DMS114 treated with DMSO at 0.1 percent for 48 hours (cell line): ENCODE measurements around the gene RSPH6A.

Source experiments
- DNase-seq: peaks from one replicate; lab custom pipeline; 2025; ENCODE audit not compliant: unreplicated experiment; lab: John Stamatoyannopoulos, UW

The RSPH6A gene

GRCh38 chr19:45825917-45826893, 11.1 kb upstream of the RSPH6A start:
- DNase-seq = no peak

- DNase-seq = no peak
These were observed 10.1 kb upstream of the RSPH6A start for GRCh38 chr19:45825263-45825605.

- DNase-seq = no peak
These were observed 9.6 kb upstream of the RSPH6A start for GRCh38 chr19:45824531-45825262.

DNA sequence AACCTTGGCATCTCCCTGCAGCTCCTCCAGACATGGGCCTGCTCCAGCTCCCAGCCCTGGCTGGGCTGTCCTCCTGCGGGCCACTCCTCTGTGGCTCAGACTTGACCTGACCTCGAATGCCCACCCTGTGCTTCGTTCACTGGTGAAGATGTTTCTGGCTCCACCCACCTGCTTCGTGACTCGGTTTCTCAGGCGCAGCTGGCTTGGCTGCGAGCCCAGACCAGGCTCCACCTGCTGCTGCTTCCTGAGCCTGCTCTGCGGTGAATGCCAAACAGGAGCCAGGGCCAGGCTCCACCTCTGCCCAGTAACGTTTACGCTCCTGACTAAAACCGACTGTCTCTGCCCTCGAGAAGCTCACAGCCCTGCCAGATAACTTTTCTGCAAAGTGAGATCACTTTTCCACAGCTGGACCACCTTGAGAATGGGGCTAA, 8.9 kb upstream of the RSPH6A start:
- DNase-seq = no peak

- no peak for DNase-seq
These were observed 8.1 kb upstream of the RSPH6A start for GRCh38 chr19:45823182-45823581.

DNA sequence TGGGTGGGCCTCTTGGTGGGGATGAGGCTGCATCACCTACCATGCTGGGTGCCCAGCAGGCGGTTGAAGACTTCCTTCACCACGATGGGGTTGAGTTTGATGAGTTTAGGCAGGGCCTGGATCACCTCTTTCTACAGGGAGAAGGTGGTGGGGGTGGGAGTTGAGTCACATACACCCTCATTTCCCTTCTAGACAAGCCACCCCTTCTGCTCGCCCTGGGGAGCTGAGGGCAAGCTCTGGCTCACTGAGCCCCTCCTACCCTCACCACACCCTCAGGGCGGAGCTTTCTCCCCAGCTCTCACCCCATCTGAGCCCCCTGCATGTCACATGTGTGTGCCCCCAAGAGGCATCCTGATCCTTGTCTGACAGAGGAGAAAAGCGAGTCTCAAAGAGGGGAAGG, 7.6 kb upstream of the RSPH6A start:
- DNase-seq = no peak

DNA sequence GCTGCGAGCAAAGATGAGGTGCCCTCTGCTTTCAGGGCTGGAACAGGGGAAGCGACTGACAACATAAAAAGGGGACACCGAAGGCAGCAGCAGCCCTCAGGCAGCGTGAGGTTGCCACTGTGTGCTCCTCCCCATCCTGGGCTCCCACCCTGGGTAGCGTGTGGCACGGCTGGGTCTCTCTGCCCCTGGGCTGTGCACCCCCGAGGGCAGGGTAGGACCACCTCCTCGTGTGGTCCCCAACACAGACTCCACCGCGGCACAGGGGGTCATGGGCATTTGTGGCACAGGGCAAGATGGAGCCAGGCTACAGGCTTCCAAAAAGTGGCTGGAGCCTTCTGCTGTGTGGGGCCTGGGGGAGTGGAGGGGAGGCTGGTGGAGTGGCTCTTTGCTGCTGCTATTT, 6.5 kb upstream of the RSPH6A start:
- DNase-seq = no peak

DNA sequence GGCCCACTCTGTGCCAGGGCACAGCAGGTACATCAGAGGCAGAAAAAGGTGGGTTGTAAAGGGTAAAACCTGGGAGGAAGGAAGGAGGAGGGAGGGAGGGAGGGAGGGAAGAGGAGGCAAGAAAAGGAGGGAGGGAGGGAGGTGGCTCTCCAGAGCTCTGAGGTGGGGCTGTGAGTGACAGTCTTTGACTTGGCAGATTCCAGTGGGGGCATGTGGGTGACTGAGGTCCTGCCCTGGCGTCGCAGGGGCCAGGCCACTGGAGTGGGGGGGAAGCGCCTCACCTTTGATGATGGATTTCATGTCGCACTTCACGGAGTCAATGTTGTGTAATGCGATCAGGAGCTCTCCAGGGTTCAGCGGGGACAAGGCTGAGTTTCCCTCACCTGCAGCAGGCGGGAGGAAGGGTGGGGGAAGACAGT, 6.0 kb upstream of the RSPH6A start:
- no peak for DNase-seq

GRCh38 chr19:45820413-45821102, 5.5 kb upstream of the RSPH6A start:
- no peak for DNase-seq

- no peak for DNase-seq
These were observed 4.7 kb upstream of the RSPH6A start for GRCh38 chr19:45819769-45820168.

DNA sequence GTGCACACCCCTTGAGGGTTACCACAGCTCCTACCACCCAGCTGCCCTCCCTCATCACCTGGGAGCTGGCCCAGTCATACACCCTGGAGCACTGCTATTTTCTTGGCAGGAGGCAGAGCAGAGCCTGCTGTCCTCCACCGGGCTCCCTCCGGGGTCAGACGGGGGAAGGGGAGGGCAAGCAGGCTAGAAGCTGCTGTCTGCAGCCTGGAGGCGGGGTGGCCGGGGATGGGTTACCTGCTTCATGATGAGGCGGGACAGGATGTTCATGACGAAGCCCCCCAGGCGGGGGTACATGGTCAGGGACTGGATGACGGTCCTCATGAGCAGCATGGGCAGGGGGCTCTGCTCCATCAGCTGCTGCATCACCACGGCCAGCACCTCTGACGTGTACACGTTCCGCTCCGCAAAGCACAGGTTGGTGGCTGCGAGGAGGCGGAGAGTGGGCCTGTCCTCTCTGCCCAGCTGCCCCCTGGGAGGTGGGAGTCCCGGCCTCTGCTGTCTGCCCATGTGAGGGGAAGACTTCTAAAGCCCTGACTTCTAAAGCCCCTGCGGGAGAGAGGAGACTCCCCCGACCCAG, 2.7 kb upstream of the RSPH6A start:
- DNase-seq = no peak

DNA sequence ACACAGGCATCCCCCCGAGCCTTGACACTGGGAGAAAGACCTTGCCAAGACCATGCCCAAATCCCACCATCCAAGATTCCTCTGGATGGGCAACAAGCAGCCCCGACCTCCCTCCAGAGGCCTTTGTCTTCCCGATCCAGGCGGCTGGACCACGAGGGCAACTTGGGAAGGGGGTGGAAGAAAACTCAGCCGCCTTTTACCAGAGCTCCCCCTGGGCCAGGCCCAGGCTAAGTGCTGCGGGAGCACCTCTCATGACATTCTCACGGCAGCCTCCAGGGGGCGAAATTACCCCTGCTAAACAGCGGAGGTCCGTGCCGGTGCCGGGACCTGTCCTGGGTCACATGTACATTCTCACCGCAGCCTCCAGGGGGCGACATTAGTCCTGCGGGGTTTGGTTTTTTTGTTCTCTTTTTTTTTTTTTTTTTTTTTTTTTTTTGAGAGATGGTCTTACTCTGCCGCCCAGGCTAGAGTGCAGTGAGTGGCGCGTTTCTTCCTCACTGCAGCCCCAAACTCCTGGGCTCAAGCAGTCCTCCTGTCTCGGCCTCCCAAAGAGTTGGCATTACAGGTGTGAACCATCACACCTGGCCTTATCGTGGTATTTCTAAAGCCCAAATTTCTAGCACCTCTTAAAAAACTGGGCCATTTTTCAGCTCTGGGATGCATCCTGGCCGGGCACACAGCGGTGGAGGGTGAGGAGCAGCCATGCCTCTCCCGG, 2.1 kb upstream of the RSPH6A start:
- DNase-seq = peak; percentile 69

DNA sequence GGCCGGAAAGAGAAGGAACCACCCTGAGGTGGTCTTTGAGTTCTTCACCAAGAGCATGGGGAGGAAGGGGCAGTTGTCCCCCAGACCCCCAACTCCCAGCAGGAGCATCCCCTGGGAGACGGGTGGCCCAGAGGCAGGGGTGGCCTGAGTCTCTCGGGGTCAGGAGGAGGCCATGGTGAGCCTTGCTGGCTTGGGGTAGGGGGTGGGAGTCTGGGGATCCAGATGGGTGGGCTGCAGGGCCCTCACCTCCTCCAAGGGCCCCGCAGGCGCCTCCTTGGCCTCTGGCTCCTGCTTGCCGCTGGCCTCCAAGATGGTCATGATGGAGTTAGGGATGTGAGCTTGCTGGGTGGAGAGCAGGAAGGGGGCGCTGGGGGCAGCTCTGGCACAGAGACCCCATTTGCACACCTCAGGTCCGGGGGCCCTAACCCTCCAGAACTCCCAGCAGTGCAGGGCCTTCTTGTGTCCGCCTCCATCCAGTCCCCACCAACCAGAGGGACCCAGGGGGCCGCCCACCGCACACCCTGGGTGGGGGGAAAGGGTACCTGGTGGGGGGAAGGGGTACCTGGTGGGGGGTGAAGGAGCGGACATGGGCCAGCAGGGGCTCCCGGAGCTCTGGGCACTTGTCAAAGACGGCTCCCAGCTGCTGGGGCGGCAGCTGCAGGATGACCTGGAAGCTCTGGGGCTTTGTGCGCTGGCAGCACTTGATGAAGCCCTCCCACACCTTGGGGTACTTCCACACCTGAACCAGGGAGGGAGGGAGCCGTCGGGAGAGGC, 1.3 kb upstream of the RSPH6A start:
- no peak for DNase-seq

- DNase-seq = no peak
These were observed 541 bp upstream of the RSPH6A start for GRCh38 chr19:45815481-45816216.

GRCh38 chr19:45814166-45814780, 835 bp downstream of the RSPH6A start:
- no peak for DNase-seq

DNA sequence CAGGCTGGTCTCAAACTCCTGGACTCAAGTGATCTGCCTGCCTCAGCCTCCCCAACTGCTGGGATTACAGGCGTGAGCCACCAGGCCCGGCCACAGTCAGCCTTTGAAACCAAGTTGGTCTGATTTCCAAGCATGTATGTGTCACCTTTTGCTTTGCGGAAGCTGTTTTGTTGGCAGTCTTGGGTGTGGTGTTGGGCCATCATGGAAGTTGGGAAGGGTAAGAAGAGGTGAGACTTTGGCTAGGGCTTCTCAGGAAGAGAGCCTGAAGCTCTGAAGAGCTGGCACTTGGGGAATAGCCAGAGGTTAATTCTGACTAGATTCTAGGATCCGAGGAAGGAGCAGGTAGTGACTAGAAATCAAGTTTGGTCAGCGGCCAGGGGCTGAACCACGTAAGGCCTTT, 2.8 kb downstream of the RSPH6A start:
- DNase-seq = no peak

- DNase-seq = no peak
These were observed 5.4 kb downstream of the RSPH6A start for GRCh38 chr19:45809643-45810159.

DNA sequence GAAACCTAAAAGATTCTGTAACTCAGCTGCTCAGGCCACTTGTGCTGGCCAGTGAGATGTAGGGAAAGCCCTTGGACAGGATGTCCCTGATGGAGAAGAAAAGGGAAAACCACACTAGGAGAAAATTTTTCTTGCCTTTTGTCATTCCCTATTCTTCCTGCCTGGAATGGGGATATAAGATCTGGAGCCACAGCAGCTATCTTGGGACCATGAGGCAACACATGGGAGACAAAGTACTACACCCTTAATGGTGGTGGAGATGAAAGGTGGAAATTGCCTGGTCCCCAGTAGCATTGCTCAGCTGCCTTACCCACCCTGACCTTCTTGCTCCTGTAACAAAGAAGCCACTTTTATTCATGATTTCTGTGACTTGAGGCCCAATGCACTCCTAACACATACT, 9.4 kb downstream of the RSPH6A start:
- DNase-seq = no peak

GRCh38 chr19:45804959-45805230, 10.2 kb downstream of the RSPH6A start:
- no peak for DNase-seq
